GM19351 (cell line): ENCODE measurements around the gene CTXND2.

Experiments
- ATAC-seq: cut with Tn5 transposase; IDR thresholded peaks from one replicate; pipeline ENCODE4 v1.9.1; 2021; ENCODE audit warnings: mild to moderate bottlenecking, moderate library complexity; ENCODE audit not compliant: unreplicated experiment

Gene CTXND2

DNA sequence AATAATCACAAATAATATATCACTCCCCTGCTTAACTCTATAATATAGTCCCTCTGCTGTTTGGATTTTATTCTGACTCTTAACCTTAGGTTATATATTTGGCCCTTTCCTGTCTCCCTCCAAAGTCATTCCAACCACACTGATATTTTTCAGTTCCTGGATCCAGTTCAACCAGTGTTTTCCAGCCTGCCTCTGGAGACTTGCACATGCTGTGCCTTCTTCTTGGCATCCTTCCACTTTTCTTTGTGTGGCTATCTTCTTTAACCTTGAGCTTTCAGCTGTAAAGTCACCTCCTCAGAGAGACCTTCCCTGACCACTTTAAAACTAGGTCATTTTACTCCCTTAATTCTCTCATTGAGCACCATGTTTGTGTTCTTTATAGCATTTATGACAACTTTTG, 68.3 kb downstream of the CTXND2 start:
- ATAC-seq, result no peak

GRCh38 chr1:150957666-150958065, 70.7 kb downstream of the CTXND2 start:
- ATAC-seq, result no peak

DNA sequence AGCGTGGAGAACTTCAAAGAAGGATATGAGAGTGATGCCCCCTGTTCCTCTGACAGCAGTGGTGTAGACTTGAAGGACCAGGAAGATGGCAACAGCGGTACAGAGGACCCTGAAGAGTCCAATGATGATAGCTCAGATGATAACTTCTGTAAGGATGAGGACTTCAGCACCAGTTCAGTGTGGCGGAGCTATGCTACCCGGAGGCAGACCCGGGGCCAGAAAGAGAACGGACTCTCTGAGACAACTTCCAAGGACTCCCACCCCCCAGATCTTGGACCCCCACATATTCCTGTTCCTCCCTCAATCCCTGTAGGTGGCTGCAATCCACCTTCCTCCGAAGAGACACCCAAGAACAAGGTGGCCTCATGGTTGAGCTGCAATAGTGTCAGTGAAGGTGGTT, 73.7 kb downstream of the CTXND2 start:
- no peak for ATAC-seq

- ATAC-seq, result no peak
These were observed 74.8 kb downstream of the CTXND2 start for GRCh38 chr1:150961756-150962155.
